GM19023 (cell line): ENCODE measurements around the gene MNX1.

Experiments used
- ATAC-seq: cut with Tn5 transposase; IDR thresholded peaks from one replicate; pipeline ENCODE4 v1.9.1; 2021; ENCODE audit warnings: mild to moderate bottlenecking, moderate library complexity; ENCODE audit not compliant: unreplicated experiment

The MNX1 gene

DNA sequence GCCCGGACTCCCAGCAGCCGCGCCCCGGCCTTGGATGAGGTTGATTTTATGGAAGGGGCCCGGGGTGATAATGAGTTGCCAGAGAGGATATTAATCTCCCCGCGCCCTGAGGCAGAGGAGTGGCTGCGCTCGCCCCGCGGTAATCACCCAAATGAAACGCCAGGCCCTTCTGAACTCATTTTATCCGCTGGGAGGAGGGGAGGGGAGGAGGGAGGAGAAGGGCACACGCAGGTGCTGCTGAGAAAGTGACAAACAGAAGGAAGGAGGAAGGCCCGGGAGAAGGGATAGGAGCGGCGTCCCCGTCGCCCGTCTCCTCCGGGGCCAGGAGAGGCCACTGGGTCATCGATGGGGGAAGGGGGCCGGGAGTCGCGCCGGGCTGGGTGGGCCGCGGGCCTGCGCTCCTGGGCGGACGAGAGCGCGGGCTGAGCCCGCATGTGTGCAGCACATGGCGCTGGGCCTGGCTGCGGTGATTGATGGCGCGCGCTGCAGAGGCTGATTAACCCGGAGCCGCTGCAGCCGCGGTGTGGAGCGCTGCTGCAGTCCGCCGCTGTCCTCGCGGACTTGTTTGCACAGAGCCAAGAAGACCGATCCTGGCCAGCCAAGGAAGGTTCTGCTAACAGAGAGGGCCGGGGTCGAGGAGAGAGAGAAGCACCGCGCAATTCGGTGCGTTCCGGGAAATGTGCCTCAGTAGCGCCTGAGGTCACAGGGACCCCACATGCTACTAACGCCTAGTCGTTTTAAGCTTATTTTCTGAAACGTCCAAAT, 6.5 kb downstream of the MNX1 start:
- no peak for ATAC-seq

DNA sequence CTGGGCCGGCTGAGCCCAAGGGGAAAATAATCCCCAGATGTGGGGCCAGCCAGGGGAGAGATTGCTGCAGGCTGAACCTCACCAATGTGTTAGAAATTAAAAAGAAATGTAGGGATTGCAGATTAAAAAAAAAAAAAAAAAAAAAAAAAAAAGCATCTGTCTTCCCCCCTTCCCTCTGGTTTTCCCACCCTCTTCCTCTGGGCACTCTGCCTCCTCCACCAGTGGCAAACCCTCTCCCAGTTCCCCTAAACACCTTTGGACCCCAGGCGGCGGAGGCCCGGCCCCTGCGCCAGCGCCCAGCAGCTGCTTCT, 7.1 kb downstream of the MNX1 start:
- ATAC-seq, result no peak

DNA sequence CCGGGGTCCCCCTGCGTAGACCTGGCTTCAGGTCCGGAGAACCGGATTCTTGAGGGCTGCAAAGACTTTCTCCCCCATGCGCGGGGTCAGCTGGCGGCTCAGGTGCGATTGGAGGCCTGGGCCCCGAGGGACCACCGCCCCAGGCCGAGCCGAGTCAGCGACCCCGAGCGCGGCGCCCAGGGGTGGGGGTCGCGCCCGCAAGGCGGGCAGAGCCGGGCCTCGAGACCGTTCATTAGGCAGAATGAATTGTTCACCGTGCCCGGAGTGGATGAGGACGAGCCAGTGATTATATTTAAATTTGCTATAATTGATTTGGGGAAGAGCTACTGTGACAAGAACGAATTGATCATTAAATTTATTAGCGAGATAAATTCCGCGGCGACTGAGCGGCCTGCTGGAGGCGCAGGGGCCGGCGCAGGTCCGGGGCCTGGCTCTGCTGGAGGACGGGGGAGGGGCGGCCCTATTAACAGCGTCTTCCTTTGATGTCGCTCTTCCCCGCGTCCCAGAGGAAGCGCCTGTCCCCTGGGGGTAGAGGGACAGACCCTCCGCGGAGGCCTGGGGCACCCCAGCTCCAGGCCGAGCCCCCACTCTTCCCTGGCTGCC, 7.5 kb downstream of the MNX1 start:
- ATAC-seq, result no peak

DNA sequence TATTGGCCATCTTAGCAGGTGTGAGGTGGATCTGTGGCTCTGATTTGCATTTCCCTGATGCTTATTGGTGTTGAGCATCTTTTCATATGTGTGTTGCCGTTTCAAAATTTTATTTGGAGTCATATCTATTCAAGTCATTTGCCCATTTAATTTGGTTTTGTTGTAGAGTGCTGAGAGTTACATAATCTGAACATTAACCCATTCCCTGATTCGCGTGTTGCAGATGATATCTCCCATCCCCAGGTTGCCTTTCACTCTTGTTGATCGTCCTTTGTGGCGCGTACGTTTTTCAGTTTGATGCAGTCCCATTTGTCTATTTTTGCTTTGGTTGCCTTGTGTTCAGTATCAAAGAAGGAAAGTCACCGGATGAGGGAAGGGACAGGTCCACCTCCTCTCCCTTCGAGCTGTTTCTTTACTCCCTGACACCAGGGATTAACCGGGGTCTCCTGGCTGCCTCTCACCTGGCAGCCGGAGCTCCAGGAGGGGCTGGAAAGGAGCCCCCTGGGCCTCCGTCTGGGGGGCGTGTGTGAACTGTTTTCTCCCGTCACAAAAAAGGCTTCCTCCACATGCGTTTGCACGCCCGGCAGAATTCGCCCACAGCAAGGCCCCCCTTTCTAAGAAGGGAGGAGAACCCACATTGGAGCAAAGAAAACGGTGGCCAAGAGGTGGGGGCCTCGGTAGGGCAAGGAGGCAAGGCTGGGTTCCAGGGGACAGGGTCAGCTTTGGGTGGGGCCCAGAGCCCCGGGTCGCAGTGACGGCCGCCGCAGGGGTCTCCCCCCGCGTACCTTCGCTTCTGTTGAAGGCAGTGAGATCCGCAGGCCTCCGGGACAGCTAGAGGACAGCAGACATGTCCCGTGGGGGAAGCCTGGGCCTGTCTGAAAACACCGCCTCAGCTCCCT, 8.3 kb downstream of the MNX1 start:
- ATAC-seq, result no peak

DNA sequence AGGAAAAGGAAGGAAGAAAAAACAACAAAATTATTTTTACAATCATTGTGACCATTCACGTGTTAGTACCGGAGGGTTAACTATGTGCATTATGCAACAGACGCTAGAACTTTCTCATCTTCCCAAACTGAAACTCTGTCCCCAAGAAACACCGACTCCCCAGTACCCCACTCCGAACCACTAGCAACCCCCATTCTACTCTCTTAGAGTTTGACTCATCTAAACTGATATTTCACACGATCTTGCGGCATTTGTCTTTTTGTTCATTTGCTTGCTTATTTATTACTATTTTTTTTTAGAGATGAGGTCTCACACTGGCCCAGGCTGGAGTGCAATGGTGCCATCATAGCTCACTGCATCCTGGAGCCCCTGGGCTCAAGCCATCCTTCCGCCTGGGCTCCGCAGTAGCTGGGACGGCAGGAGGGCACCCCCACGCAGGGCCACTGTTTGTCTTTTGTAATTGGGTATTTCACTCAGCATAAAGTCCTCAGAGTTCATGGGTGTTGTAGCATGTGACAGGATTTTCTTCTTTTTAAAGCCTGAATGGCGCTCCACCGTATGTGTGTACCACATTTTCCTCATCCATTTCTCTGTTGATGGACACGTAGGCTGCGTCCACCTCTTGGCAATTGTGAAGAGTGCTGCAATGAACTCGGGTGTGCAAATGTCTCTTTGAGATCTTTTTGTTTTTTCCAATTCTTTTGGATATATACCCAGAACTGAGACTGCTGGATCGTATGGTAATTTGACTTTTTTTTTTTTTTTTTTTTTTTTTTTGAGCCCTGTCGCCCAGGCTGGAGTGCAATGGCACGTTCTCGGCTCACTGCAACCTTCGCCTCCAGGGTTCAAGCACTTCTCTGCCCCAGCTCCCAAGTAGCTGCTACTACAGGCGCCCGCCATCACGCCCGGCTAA, 9.5 kb downstream of the MNX1 start:
- ATAC-seq, result no peak

DNA sequence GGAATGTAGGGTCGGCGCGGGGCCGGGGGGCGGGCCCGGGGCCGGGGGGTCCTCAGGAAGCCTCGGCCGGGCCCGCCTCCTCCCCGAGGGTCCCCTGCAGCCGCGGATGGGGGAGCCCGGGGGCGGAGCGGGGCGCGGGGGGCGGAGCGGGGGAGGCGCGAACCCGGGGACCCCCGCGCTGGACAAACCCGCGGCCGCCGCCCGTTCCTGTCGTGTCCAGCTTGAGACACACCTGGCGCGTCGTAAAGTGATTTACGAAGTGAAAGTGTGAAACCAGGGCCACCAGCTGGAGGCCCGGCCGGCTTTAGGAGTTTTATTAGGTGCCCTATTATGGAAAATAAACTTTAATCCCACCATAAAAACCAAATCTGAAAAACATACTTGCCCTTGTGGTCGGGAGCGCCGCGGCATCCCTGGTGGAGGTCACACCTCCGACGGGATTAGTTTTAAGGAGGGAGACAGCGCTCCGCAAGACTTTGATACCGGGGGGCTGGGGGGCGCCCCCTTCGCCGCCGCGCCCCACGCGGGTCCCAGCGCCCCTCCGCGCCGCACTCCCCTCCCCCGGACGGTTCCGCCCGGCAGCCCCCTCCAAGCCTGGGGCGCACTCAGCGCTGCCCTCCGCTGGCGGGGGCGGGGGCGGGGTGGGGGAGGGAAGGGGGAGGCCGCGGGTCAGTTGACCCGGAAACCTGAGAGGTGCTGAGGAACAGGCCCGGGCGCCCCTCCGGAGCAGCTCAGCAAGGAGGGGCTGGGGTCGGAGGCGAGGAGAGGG, 10.3 kb downstream of the MNX1 start:
- no peak for ATAC-seq

DNA sequence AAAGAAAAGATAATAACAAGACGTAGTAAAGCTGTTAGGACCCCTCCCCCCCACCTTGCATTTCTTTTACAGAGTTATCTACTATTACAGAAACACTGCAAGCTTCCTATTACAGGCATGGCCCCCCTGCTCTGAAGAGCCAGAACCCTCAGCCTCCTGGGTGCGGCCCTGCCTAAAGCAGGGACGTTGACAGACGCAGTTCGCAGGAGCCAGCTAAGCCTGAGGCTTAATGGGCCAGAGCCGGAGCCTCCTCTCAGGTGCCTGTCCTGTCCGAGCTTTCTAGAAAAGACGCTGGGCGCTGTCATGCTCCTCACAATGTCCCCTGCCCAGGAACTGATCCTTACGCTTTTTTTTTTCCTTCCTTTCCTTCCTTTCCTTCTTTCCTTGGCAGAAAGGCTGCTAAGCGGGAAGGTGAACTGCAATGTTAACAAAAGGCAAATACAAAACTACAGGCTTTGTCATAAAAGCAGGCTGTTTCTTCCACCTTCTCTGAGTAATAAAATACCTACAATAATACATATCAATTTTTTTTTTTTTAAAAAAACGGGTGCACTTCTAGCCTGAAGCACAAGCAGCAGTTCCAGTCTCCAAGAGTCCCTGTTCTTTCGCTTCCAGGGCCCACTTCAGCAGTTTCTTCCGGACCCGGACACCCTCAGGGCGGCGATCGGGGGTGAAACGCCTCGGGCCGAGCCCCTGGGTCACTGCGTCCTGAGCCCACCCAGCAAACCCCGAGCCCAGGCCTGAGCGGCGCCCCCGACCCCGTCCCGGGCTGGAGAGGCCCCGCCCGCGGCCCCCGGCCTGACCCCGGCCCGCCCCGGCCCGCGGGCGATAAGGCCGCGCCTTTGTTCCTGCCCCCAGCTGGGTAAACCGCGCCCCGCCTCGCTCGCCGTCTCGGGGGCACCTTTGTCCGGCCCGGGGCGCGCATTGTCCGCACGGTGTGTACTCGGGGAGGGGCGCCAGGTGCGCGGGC, 11.2 kb downstream of the MNX1 start:
- no peak for ATAC-seq

DNA sequence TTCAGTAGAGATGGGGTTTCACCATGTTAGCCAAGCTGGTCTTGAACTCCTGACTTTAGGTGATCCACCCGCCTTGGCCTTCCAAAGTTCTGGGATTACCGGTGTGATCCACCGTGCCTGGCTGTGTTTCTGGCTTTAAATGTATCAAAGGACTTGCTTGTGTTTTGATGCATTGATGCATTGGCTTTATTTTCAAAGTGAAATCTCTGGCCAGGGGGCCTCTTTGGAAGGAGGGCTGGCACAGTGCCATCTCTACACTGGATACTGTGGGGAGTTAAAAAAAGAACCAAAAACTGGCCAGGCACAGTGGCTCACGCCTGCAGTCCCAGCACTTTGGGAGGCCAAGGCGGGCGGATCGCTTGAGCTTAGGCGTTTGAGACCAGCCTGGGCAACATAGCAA, 16.0 kb downstream of the MNX1 start:
- ATAC-seq, result no peak

DNA sequence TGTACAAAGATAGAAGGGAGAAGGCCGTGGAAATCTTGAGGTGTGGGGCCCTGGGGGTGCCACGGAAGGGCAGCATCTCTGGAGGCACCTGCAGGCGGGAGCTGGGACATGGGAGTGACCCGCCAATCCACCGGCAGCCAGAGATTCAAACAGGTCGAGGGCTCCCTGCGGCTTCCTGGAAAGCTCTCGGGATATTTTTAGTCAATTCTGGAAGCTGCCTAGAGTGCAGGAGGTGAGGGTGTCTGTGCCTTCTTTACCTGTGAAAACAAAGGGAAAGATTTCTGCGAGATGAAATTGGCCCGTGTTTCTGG, 16.6 kb downstream of the MNX1 start:
- ATAC-seq, result no peak

DNA sequence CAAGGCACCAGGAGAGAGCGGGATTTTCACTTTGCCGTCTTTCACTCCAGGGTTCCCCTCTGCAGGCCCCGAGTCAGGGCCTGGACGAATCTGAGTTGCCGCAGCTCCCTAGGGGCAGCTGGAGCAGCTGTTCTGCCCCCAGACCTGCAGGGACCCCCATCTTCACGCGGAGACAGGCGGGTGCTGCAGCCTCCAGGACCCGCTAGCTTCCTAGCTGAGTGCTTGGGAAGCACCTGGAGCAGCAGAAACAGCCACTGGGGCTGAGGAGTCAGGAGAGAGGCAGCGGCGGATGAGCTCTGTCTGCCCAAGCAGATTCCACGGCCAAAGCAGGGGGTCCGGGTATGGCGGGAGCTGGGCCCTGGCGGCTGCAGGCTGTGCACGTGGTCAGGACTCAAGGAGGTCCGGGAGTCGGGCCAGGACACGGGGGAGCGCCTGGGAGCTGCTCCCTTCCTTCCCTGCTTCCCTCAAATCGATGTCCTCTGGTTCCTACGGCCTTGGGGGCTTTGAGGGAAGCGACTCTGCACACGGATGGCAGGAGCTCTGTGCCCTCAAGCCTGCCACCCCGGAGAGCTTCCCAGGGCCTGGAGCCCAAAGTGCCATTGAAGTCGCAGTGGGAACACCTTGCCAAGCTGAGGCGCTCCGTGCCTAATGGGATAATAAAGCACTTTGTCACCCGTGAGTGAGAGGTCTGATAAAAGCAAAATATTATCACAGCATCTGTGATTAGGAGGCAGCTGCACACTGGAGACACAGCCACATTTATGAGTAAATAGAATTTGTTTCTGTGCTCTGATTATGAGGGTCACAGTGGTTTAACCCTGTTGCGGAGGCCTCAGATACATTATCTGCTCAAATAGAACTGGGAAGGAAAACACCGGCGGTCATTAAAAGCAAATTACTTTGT, 17.2 kb downstream of the MNX1 start:
- ATAC-seq, result no peak

DNA sequence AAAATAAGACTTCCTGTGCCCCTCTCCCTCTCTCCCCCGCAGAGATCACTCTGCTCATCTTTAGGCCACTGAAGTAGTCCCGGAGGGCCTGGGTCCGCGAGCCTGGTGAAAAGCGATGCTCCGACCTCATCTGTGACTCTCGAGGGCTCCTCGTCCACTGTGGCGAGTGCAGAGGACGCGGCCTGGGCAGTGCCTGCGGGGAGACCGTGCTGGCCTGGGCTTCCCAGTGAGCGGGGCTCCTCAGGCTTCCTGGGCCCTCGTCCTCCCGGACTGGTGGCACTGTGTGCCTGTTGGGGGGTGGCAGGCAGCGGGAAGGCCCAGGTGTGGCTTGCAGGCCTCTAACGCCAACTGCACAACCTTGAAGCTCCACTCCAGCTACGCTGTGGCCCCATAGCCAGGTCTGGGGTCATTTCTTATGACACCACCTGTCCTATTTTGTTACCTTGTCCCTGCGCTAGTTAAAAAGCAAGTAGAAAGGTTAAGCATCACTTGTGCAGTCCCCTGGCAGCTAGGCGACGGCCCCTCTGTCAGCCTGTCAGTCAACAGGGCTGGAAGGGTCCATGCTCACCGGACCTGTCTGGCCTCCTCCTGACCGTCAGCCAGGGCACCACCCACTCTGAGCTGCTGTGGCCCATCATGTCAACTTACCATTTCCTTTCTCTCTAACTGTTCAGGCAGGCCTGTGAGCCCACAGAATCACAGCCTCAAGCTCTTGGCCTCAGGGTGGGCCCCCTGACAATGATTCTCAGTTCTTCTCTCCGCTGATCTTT, 20.5 kb downstream of the MNX1 start:
- ATAC-seq, result no peak

DNA sequence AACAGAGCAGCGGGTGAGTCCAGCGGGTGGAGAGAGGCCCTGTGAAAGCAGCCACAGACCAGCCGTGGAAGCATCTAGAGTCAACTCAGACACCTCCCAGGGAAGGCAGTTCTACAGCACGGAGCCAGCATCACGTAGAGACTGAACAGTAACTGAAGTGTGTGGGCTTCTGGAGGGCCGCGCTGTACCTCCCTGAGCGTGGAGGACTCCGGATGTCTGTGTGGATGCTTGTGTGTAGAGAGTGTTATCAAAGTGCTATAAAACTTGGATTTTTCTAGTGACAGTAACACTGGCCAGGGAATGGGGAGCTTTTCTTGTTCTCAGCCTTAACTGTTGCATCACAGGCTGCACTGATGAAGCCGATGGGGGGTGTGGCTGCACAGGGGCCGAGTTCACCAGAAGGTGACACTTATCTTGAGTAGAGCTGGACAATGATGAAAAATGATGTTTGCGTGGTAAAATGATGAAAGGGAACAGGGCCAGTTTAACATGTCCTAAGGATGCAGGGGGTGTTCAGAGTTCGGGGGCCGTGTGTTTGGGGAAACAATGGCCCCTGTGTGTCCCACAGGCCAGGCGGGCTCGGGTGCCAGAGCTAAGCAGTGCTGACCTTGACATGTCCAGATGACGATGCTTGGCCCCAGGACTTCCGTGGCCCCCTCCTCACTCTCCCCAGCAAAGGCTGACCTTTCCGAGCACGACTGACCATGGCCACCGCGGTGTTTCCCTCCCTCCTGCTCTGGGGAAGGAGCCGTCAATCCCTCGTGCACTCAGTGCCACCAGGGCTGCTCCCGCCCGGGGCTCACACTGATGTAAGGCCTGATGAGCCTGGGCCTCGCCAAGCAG, 21.9 kb downstream of the MNX1 start:
- ATAC-seq, result no peak

DNA sequence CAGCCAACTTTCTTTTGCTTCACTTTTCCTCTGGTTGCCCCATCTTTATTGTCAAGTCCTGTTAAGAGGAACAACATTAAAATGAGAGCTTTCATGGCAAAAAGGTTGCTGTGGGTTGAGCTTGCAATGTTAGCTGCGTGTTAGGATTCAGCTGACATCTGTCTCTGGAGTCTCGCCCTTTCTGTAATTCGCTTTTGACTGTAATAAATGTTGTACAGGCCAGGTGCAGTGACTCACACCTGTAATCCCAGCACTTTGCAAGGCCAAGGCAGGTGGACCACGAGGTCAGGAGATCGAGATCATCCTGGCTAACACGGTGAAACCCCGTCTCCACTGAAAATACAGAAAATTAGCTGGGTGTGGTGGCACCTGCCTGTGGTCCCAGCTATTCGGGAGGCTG, 24.1 kb downstream of the MNX1 start:
- ATAC-seq, result no peak

DNA sequence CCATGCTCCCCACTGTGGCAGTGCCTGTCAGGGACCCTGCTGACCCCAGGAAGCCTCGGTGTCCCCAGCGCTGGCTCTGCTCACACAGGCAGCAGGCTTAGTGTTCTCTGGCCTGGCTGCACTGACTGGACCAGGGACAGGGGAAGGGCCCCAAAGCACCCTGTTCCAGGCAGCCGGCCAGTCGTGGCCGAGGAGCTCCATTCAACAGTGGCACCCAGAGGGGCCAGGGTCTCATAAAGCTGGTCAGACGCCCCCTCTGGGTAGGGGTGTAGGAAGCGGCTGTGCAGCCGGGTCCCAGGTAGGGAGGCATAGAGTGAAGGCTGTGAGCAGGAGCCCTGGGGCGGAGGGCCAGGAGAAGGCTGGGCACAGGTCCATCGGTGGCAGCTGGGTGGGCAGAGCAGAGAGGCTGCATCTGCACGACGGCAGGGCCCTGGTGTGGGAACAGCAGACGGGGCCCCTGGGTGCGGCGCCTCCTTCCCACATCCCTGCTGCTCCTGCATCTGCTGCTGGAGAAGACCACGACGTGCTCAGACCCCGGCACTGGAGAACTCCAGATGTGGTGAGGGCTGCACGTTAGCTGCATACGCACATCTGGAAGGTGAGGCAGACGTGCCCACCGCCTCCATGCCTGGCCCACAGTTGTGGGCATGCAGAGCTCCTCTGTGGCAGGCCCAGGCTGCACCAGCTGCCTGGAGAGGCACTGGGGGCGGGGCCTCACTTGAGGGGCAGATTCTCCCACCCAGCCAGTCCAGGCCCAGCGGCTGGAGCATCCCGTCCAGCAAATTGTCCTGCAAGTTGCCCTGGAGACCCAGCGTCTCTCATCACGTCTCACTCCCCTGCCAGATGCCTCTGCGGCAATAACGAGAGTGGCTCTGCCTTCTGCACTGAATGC, 25.1 kb downstream of the MNX1 start:
- ATAC-seq, result no peak

DNA sequence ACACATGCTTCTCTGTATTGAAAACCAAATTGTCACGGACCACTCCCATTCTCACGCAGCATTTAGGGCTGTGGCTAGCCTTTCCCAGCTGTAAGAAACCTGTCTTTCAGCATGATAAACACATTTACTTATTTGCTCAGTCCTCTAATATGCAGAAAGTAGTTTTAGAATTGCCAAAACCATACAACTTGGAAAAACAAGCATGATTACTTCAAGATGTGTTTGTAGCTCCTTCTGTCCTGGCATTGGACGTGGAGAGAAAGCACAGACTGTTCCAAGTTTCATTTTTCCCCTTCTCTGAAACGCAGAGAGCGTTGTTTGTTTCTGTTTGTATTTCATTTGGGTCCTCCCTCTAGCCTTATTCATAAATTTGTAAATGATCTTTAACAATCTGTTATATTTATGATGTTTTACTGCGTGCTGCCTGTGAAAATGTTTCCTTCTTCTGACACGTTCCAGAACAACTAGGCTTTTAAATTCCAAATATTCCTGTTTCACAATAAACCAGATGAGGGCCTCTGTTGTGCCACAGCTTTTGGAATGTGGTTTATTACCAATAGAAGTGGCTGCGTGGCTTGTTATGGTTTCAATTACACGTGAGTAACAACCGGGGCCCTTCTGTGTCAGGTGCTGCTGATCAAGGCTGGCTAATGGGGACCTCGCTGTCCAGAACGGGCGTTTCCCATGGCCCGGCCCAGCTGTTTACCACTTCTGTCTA, 26.1 kb downstream of the MNX1 start:
- no peak for ATAC-seq
